Measurements from ENCODE around the gene SLC19A3.

The SLC19A3 gene

DNA sequence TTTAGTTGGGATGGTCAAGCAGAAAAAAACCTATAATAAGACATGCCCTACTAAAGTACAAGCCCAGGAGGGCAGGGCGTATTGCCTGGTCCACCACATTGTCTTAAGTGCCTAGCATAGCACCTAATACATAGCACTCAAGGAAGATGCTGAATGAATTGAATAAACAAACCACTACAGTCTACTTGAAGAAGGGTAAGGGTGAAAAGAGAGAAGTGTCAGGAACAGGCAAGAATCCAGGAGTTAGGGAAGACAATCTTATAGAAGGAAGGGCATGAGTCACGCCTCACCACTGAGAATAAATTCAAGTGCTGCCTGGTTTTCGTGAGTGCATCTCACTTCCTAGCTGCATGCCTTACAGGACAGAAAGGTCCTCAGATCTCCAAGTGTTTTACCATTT is 13.9 kb downstream of the SLC19A3 start:
- TF ChIP-seq, protein P1, sequence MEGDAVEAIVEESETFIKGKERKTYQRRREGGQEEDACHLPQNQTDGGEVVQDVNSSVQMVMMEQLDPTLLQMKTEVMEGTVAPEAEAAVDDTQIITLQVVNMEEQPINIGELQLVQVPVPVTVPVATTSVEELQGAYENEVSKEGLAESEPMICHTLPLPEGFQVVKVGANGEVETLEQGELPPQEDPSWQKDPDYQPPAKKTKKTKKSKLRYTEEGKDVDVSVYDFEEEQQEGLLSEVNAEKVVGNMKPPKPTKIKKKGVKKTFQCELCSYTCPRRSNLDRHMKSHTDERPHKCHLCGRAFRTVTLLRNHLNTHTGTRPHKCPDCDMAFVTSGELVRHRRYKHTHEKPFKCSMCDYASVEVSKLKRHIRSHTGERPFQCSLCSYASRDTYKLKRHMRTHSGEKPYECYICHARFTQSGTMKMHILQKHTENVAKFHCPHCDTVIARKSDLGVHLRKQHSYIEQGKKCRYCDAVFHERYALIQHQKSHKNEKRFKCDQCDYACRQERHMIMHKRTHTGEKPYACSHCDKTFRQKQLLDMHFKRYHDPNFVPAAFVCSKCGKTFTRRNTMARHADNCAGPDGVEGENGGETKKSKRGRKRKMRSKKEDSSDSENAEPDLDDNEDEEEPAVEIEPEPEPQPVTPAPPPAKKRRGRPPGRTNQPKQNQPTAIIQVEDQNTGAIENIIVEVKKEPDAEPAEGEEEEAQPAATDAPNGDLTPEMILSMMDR (IDR thresholded peaks at IDR 0.05; ENCODE audit: low read depth, low read length, missing control alignments): no peak
- no peak for DNase-seq (ENCODE audit: low read depth)
- H3K4me3 ChIP-seq (ENCODE audit: low read depth, low read length): no peak overlapping the region

DNA sequence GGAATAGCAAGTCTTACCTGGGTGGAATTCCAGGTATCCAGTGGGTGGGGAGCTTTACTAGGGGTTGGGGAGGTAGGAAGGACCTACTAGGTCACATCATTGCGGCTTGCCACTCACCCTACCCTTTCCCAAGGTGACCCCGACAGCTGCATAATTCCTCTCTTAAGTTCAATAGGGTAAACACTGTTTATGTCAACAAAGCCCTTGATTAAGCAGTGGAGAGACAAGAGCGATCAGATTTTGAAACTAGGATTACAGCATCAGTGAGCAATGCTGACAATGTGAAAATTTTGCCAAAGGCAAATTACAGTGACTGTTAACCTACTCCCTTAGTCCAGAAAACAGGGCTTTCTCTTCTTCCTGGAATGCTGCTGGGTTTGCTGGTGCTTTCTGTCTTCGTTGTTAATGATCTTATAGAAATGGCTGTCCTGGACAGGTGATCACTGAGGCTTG is 14.5 kb downstream of the SLC19A3 start:
- TF ChIP-seq, protein P1 (IDR thresholded peaks at IDR 0.05; ENCODE audit: low read depth, low read length, missing control alignments): no peak
- DNase-seq (ENCODE audit: low read depth): no peak
- H3K4me3 ChIP-seq (ENCODE audit: low read depth, low read length): no peak overlapping the region

DNA sequence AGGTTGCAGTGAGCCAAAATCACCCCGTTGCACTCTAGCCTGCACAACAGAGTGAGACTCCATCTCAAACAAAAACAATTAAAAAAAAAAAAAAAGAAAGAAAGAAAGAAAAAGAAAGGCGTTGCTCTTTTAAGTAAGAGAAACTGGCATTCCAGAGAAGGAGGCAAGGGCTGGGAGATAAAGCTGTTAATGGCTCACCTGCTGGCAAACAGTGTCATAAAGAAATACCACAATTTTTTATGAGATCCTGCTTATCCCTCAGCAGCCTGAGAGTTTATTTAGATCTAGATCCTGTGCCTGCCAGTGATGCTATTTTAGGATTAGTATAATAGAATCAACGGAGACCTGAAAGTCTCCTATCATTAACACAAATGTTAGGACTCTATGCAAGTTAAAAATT is 16.3 kb downstream of the SLC19A3 start:
- H3K4me3 ChIP-seq (ENCODE audit: low read depth, low read length): no peak overlapping the region
- no peak for DNase-seq (ENCODE audit: low read depth)
- TF ChIP-seq, protein P1 (IDR thresholded peaks at IDR 0.05; ENCODE audit: low read depth, low read length, missing control alignments): no peak

DNA sequence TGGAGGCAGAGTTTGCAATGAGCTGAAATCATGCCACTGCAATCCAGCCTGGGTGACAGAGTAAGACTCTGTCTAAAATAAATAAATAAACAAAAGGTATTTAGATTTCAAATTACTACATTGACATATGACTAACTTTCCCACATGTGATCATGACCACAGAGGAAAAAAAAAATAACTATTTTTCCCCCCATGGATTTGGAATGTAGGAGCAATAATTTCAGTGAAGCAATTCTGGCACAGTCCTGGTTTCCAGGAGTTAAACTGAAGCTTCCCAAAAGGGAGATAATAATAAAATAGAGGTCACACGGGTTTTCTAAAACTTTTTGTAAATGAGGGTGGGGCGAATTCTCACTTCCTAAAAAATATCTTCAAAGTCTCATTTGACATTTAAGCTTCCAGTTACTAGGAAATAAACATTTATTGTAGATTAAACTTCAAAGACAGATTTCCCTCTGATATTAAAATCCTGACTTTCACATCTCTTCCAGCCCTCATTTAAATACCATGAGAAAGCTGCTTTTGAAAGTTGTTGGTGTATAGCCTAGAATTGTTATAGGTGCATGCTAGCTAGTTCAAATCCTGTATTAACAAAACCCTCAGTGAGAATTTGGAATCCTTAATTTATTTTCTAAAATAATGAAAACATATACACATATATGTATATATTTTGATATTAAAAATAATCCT is 20.7 kb downstream of the SLC19A3 start:
- no peak overlapping the region for H3K4me3 ChIP-seq (ENCODE audit: low read depth, low read length)
- no peak for DNase-seq (ENCODE audit: low read depth)
- TF ChIP-seq, protein P1 (IDR thresholded peaks at IDR 0.05; ENCODE audit: low read depth, low read length, missing control alignments): no peak

DNA sequence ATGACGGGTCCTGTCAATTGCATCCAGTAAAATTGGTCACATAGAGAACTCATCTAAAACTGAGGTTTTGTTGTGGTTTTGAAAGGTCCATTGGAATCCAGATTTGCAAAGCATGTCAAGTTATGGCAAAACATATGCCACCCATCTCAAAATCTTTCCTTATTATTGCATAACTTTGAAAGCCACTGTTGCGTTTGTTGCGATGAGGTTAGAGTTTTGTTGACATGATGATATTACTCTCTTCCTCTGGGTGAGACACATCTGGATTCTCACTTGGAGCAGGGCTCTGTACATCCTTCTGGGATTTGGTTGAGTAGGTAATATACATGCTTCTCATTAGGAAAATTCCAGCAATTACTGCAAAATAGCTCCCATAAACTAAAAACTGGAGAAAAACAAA is 30.6 kb downstream of the SLC19A3 start:
- no peak for DNase-seq (ENCODE audit: low read depth)
- TF ChIP-seq, protein P1 (IDR thresholded peaks at IDR 0.05; ENCODE audit: low read depth, low read length, missing control alignments): no peak
- no peak overlapping the region for H3K4me3 ChIP-seq (ENCODE audit: low read depth, low read length)

DNA sequence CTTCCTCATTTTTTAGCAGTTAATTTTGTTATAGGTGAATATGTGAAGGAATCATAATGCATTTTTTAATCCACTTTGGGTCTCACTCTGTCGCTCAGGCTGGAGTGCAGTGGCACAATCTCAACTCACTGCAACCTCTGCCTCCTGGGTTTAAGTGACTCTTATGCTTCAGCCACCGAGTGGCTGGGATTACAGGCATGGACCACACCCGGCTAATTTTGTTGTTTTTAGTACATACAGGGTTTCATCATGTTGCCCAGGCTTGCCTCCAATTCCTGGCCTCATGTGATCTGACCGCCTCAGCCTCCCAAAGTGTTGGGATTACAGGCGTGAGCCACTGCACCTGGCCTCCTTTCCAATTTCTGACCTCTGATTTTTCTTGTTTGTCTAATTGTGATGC is 33.6 kb downstream of the SLC19A3 start:
- TF ChIP-seq, protein P1 (IDR thresholded peaks at IDR 0.05; ENCODE audit: low read depth, low read length, missing control alignments): no peak
- no peak overlapping the region for H3K4me3 ChIP-seq (ENCODE audit: low read depth, low read length)
- DNase-seq (ENCODE audit: low read depth): no peak

DNA sequence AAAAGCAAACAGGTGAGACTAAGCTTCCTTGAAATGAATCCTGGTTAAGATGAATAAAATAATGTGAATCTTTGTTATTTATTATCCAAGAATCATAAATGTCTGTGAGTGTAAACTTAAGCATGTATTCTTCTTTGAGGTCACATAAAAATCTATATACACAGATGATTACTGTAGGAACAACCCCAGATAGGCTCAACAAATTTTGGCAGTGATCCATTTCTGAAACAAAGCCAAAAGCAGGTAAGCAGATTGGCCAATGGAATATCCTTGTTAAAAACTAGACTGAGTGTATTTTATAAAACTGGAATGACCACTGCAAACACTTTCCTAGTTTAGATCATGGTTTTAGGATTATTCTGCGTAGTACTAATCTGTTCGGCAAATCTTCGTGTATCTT is 39.9 kb downstream of the SLC19A3 start:
- no peak for DNase-seq (ENCODE audit: low read depth)
- TF ChIP-seq, protein P1 (IDR thresholded peaks at IDR 0.05; ENCODE audit: low read depth, low read length, missing control alignments): no peak
- no peak overlapping the region for H3K4me3 ChIP-seq (ENCODE audit: low read depth, low read length)
